H54 (cell line): Measurements from ENCODE around the gene INO80D.
"Not testable (repeated sequence)": the region's sequence is repeated elsewhere in the genome, so short reads cannot be mapped to it uniquely, and the experiment has no call there.

ENCODE experiments used
- DNase-seq: peaks from one replicate; pipeline ENCODE4 v3.0.0; 2011; ENCODE audit warnings: low spot score, mixed read lengths; ENCODE audit not compliant: insufficient read length
- FAIRE-seq: peaks from 3 replicates; lab custom pipeline; 2011; peaks lifted over from hg19 to GRCh38; lab: Jason Lieb, UNC
- POLR2A ChIP-seq: IDR thresholded peaks from 2 replicates; pipeline ENCODE4 v1.6.1; 2011; ENCODE audit warnings: low read depth, mild to moderate bottlenecking, low read length

Gene INO80D

DNA sequence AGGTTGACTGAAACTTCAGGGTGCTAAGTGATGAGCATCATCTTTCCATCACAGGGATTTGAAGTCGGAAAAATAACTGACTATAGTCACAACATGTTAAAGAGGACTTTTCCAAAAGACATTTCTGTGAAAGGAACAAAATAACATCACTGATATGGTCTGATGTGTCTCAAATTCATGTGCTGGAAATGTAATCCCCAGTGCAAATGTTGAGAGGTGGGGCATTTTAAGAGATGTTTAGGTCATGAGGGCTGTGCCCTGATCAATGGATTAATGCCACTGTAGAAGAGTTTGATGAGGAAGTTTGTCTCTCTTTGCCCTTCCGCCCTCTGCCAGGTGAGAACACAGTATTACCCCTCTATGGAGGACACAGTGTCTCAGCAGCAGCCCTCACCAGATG, 95.9 kb downstream of the INO80D start:
- no peak for TF ChIP-seq POLR2A
- peak; percentile 20 for FAIRE-seq

DNA sequence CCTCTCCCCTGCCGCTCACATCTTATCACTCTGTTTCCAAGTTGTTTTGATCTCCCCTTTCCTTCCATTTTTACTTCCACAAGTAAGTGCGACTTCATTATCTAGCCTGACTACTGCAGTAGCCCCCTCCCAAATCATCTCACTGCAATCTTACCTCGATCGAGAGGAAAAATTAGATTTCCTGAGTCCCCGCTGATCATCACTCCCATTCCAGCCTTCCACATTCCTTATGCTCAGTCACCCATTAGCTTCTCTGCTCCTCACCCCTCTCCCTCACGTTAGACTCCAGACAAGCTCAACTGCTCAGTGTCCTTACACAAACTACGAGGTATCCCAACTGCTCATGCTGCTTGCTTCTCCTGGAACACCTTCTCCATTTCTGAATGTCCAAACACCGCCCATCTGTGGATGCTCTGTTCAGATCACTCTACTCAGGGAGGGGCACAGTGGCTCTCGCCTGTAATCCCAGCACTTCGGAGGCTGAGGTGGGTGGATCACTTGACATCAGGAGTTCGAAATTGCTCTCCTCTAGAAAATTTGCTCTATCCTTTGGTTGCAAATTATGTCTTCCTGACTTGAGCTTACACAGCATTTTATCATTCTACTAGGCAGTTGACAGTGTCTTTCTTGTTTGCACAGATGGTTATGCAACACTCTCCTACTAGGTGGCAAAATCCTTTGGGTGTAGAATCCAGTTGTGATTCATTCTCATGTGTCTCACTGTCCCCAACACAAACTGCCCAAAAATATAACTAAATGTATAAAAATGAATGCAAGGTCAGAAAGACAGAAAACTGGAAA, 96.5 kb downstream of the INO80D start:
- TF ChIP-seq POLR2A = no peak
- FAIRE-seq = no peak

More for the DNA sequence above, 95.9 kb downstream of the INO80D start:
- no peak for DNase-seq

GRCh38 chr2:205988681-205989080, 97.3 kb downstream of the INO80D start:
- DNase-seq, FAIRE-seq: not testable (repeated sequence)

More for the DNA sequence above, 96.5 kb downstream of the INO80D start:
- no peak for DNase-seq

- FAIRE-seq = no peak
- TF ChIP-seq POLR2A = no peak
- DNase-seq = no peak
Measured at GRCh38 chr2:205988274-205988673, 97.7 kb downstream of the INO80D start.

- DNase-seq, FAIRE-seq: not testable (repeated sequence)
Measured at GRCh38 chr2:205986334-205986733, 99.6 kb downstream of the INO80D start.

- FAIRE-seq = no peak
- no peak for TF ChIP-seq POLR2A
- DNase-seq = no peak
Measured at GRCh38 chr2:205984381-205984780, 101.6 kb downstream of the INO80D start.

DNA sequence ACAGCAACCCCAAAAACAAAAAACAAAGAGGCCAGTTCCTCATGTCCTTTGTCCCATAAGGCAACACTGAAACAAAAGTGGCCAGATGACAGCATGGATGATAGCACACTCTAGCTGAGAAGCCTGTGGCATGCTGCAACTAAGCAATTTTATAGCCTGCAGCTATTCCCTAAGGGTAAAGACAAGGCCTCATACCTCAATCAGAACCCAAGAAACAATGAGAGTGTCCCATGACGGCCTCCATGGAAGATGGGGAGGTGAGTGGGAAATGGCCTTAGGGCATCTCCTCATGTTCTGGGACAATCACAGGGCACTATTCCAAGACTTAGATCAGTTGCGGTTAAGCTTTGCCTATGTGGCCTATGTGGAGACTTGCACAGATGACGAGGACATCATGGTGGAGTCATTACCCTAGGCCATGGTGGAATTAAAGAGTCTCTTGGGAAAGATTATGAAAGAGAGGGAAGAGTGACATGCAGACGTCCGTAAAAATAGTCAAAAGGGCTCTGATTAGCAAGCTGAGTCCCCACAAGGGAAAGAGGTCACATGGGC, 103.1 kb downstream of the INO80D start:
- no peak for DNase-seq
- no peak for FAIRE-seq
- no peak for TF ChIP-seq POLR2A

DNA sequence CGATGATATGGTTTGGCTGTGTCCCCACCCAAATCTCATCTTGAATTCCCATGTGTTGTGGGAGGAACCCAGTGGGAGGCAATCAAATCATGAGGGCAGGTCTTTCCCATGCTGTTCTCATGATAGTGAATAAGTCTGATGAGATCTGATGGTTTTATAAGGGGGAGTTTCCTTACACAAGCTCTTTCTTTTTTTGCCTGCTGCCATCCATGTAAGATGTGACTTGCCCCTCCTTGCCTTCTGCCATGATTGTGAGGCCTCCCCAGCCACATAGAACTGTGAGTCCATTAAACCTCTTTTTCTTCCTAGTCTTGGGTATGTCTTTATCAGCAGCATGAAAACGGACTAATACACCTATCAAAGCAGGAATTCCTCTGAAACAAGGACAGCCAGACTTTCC, 107.2 kb downstream of the INO80D start:
- DNase-seq, FAIRE-seq: not testable (repeated sequence)

GRCh38 chr2:205977699-205978098, 108.3 kb downstream of the INO80D start:
- not testable (repeated sequence) for FAIRE-seq

GRCh38 chr2:205976934-205977659, 108.9 kb downstream of the INO80D start:
- DNase-seq, FAIRE-seq: not testable (repeated sequence)

More at GRCh38 chr2:205977699-205978098, 108.3 kb downstream of the INO80D start:
- DNase-seq = not testable (repeated sequence)

DNA sequence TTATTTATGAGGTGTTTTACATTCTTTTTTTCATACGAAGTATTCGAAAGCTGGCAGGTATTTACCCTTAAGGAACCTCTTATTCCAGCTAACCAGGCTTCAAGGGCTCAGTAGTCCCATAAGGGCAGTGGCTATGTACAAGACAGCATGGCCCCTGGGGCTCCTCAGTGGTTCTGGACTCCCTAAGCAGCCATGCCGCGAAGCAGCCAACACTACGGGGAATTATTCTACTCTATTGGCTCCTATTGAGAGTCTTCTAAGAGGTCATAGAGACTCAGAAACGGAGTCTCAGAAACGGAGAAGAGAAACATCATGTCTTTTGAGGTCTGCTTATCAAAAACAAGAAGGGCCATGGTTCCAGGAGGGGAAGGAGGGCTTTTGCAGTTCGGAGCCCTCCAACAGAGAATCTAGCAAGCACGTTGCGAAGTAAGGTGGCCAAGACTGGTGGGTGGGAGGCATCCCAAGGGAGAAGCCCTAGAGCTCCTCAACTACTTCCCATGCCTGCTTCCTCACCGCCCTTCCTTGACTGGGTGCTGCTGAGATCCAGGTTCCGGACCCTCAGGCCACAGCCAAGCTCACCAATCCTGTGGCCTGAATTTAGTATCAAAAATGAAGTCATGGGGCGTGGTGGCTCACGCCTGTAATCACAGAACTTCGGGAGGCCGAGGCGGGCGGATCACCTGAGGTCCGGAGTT, 109.7 kb downstream of the INO80D start:
- no peak for TF ChIP-seq POLR2A
- FAIRE-seq (no peak), DNase-seq (no peak)

DNA sequence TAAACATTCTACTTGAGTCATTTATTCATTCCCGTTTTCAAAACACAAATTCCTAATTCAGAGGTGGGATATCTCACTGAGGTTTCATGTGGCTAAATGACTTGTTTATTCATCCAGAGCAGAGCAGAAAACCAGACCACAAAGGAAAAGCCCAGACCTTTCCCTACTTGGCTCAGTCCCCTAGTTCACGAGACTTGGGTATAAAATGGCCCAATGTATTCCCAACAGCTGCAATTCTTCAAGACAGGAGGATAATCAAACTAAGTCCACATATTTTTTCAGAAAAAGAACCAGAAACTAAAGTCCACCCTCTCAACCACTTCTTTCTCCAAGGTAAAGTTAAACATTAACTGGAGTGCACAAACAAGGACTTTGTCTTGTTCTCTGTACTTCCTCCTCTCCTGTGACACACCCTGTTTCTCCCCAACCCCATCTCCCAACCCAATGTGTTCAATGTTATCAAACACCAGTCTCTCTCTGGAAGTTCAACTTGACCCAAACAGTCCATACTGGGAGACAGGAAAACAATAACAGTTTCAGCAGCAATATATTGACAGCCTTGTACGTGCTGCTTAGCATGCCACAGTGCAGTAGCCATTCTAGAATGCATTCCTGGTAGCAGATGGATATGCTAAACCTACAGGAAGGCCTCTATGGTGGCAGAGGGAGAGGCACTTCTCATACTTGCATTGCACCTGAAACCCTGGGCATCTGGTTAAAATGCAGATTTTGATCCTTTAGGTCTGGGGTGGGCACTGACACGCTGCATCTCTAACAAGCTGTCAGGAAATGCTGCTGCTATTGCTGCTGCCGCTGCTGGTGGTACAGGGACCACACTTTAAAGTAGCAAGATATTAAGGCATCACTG, 110.7 kb downstream of the INO80D start:
- DNase-seq (no peak), FAIRE-seq (no peak)
- no peak for TF ChIP-seq POLR2A

- no peak for DNase-seq
- TF ChIP-seq POLR2A = no peak
- no peak for FAIRE-seq
Measured at GRCh38 chr2:205972113-205972512, 113.9 kb downstream of the INO80D start.
